ENCODE data around the gene SAP130. TPM values are rescaled to one million over a fixed set of nuclear protein-coding genes. Genes with fewer than 3 reads are reported as not detected.

The SAP130 gene
- total RNA-seq = 35.9 to 38.5 TPM (median 37.5 TPM) in 3 replicates

DNA sequence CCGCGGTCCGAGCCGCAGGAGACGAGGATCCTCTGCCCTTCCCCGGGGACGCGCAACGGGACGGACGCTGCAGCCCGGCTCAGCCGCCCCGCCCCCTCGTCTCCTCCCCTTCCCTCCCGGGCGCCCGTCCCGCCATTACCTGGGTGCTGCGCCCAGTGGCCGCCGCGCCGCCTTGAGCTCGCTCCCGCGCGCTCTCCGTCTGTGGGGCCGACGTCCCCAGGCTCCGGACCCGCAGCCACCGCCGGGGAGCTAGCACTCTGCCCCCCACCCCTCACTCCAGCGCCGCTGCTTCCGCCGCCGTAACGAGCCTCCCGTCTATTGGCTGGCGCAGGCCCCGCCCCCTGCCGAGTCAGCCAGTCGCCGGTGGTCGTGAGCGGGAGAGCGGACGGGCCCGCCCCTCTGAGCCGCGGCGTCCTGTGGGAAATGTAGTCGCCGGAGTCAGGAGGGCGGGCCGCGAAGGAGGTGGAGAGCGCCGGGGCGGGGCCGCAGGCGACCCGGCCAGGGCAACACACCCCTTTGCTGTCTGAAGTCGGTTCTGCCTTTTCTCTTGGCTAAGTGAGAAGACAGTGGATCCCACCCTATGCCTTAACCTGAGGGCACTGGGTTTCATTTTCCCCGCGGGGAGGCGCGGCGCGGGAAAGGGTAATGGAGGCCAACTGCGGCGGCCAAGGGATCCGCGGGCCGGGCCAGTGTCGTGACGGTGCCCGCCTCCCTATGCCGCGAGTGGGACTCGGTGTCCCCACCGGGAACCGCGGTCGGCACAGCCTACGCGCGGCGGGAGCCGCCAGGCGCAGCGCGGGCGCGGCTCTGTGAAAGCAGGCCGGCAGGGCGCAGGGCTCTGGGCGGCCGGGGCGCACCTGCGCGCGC, at the start of gene SAP130:
SAP130 (minus strand) TSS at position 259 of the 867 bp plus-strand sequence. CDS start 1,767 bp downstream, outside the sequence.
- peak within 1 kb of the TSS; percentile 91 for H3K4me3 Mint-ChIP-seq
- TF ChIP-seq, protein P1, sequence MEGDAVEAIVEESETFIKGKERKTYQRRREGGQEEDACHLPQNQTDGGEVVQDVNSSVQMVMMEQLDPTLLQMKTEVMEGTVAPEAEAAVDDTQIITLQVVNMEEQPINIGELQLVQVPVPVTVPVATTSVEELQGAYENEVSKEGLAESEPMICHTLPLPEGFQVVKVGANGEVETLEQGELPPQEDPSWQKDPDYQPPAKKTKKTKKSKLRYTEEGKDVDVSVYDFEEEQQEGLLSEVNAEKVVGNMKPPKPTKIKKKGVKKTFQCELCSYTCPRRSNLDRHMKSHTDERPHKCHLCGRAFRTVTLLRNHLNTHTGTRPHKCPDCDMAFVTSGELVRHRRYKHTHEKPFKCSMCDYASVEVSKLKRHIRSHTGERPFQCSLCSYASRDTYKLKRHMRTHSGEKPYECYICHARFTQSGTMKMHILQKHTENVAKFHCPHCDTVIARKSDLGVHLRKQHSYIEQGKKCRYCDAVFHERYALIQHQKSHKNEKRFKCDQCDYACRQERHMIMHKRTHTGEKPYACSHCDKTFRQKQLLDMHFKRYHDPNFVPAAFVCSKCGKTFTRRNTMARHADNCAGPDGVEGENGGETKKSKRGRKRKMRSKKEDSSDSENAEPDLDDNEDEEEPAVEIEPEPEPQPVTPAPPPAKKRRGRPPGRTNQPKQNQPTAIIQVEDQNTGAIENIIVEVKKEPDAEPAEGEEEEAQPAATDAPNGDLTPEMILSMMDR (IDR thresholded peaks at IDR 0.05; ENCODE audit: unreplicated experiment) = no peak
- peaks cover 5% of the 10 kb centered on the region for H3K36me3 Mint-ChIP-seq

DNA sequence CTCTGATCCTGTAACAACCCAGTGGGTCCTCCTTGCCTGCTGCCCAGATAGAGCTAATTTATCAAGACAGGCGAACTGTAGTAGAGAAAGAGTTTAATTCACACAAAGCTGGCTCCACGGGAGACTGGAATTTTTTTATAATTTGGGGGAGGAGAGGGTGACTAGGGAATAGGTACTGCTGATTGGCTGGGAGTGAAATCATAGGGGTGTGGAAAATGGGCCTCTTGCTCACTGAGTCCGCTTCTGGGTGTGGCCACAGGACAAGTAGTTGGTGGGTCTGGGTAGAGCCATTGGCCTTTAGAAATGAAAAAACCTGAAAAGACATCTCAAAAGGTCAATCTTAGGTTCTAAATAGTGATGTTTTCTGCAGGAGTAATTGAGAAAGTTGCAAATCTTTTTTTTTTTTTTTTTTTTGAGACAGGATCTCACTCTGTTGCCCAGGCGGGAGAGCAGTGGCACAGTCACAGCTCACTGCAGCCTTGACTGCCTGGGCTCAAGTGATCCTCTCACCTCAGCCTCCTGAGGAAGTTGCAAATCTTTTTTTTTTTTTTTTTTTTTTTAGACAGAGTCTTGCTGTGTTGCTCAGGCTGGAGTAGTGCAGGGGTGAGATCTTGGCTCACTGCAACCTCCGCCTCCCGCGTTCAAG, 48.7 kb upstream of the SAP130 start:
- H3K4me1 Mint-ChIP-seq = no peaks in the 10 kb centered on the region
- H3K9me3 Mint-ChIP-seq = peaks cover 4% of the 10 kb centered on the region
- no peaks in the 10 kb centered on the region for H3K36me3 Mint-ChIP-seq
- H3K27ac Mint-ChIP-seq = no peak overlapping the region
- TF ChIP-seq, protein P1 (IDR thresholded peaks at IDR 0.05; ENCODE audit: unreplicated experiment) = no peak
- peaks cover 3% of the 10 kb centered on the region for H3K27me3 Mint-ChIP-seq (ENCODE audit: low read depth)
- DNase-seq (ENCODE audit: low spot score in 2 of 2, unreplicated experiment in 2 of 2) = no peak
- H3K4me3 Mint-ChIP-seq = no peak overlapping the region

More for the DNA sequence above, at the start of gene SAP130:
- no peaks in the 10 kb centered on the region for H3K27me3 Mint-ChIP-seq (ENCODE audit: low read depth)
- peak within 1 kb of the TSS; percentile 92 for H3K27ac Mint-ChIP-seq
- DNase-seq (ENCODE audit: low spot score in 2 of 2, unreplicated experiment in 2 of 2) = peak; percentile 96 to 97
- peaks cover 15% of the 10 kb centered on the region for H3K4me1 Mint-ChIP-seq
- H3K9me3 Mint-ChIP-seq = peaks cover 14% of the 10 kb centered on the region

DNA sequence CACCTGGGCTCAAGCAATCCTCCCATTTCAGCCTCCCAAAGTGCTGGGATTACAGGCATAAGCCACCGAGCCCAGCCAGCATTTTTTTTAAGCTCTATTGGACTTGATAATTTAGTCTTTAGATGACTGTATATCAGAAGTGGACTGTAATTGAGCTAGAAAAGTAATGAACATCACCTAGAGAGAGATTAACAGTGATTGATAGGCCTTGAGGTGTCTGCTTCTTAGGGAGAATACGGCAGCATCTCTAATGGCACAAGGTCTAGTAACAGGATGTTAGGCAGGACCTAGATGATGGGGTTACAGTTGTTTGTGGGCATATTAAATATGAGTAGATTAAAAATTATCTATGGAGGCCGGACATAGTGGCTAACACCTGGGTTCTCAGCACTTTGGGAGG, 45.4 kb upstream of the SAP130 start:
- H3K4me1 Mint-ChIP-seq = no peaks in the 10 kb centered on the region
- H3K36me3 Mint-ChIP-seq = no peaks in the 10 kb centered on the region

DNA sequence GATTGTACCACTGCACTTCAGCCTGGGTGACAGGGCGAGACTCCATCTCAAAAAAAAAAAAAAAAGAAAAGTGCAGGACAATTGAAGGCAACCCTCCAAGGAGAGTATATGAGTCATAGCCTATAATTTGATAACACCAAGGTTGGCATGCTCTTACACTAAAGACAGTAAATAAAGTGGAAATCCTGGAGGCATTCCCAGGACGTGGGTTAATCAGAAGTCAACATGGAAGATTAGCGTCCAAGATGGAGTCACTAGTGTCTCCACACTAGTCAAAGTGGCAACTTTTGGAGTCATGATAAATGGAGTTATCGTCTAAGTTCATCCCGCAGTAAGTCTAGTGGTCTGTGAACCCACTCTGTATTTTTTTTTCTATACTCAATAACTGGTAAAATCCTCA, 41.9 kb upstream of the SAP130 start:
- Mint-ChIP-seq H3K27me3 (ENCODE audit: low read depth) (no peaks in the 10 kb centered on the region), H3K4me3 (no peak overlapping the region), H3K9me3 (no peaks in the 10 kb centered on the region), H3K27ac (no peak overlapping the region), H3K36me3 (no peaks in the 10 kb centered on the region), H3K4me1 (no peaks in the 10 kb centered on the region)
- DNase-seq (ENCODE audit: low spot score in 2 of 2, unreplicated experiment in 2 of 2) = no peak
- TF ChIP-seq, protein P1 (IDR thresholded peaks at IDR 0.05; ENCODE audit: unreplicated experiment) = no peak

More for the DNA sequence above, 45.4 kb upstream of the SAP130 start:
- no peak overlapping the region for H3K27ac Mint-ChIP-seq
- no peak for DNase-seq (ENCODE audit: low spot score in 2 of 2, unreplicated experiment in 2 of 2)
- H3K27me3 Mint-ChIP-seq (ENCODE audit: low read depth) = no peaks in the 10 kb centered on the region
- TF ChIP-seq, protein P1 (IDR thresholded peaks at IDR 0.05; ENCODE audit: unreplicated experiment) = no peak
- H3K4me3 Mint-ChIP-seq = no peak overlapping the region
- H3K9me3 Mint-ChIP-seq = peaks cover 4% of the 10 kb centered on the region

DNA sequence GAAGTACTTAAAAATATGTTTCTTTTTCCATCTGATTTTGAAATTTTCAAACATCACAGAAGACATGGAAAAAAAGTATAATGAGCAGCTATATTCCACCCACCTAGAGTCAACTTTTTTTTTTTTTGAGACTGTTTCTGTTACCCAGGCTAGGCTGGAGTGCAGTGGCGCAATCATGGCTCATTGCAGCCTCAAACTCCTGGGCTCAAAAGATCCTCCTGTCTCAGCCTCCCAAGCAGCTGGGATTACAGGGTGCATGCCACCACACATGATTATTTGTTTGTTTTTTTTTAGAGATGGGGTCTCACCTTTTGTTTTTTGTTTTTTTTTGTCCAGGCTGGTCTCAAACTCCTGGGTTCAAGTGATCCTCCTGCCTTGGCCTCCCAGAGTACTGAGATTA, 36.5 kb upstream of the SAP130 start:
- no peak for DNase-seq (ENCODE audit: low spot score in 2 of 2, unreplicated experiment in 2 of 2)
- no peak overlapping the region for H3K27ac Mint-ChIP-seq
- H3K4me3 Mint-ChIP-seq = no peak overlapping the region
- H3K36me3 Mint-ChIP-seq = no peaks in the 10 kb centered on the region
- no peaks in the 10 kb centered on the region for H3K27me3 Mint-ChIP-seq (ENCODE audit: low read depth)
- H3K9me3 Mint-ChIP-seq = no peaks in the 10 kb centered on the region
- TF ChIP-seq, protein P1 (IDR thresholded peaks at IDR 0.05; ENCODE audit: unreplicated experiment) = no peak
- no peaks in the 10 kb centered on the region for H3K4me1 Mint-ChIP-seq
